NCI-H524 (cell line): Measurements from ENCODE around the gene PDZD7.
A peak's percentile ranks its signal among the peaks of the same experiment; 100 is the strongest.
"Not testable (repeated sequence)": the region's sequence is repeated elsewhere in the genome, so short reads cannot be mapped to it uniquely, and the experiment has no call there.

Source experiments
- DNase-seq, 2 experiments: peaks; one replicate each; lab custom pipeline; 2025; lab: John Stamatoyannopoulos, UW

The PDZD7 gene

GRCh38 chr10:100982916-100983830 lies 47.8 kb downstream of the PDZD7 start:
- peak in 1 of 2 experiments; percentile 48 for DNase-seq

- no peak for DNase-seq
Measured at GRCh38 chr10:100981178-100981772, 49.7 kb downstream of the PDZD7 start.

GRCh38 chr10:100980711-100981110 lies 50.2 kb downstream of the PDZD7 start:
- DNase-seq, result no peak

GRCh38 chr10:100980311-100980710 lies 50.6 kb downstream of the PDZD7 start:
- no peak for DNase-seq

- no peak for DNase-seq
Measured at GRCh38 chr10:100979791-100980272, 51.1 kb downstream of the PDZD7 start.

GRCh38 chr10:100978901-100979195 lies 52.1 kb downstream of the PDZD7 start:
- no peak for DNase-seq

GRCh38 chr10:100978121-100978900 lies 52.6 kb downstream of the PDZD7 start:
- no peak for DNase-seq

GRCh38 chr10:100977436-100977835 lies 53.5 kb downstream of the PDZD7 start:
- no peak for DNase-seq

GRCh38 chr10:100976906-100977305 lies 54.0 kb downstream of the PDZD7 start:
- DNase-seq, result no peak

- not testable (repeated sequence) for DNase-seq
Measured at GRCh38 chr10:100975397-100975796, 55.5 kb downstream of the PDZD7 start.

GRCh38 chr10:100972904-100973535 lies 57.9 kb downstream of the PDZD7 start:
- DNase-seq, result no peak

- DNase-seq, result no peak
Measured at GRCh38 chr10:100972115-100972903, 58.6 kb downstream of the PDZD7 start.

GRCh38 chr10:100970914-100971811 lies 59.8 kb downstream of the PDZD7 start:
- DNase-seq, result no peak

- DNase-seq, result no peak
Measured at GRCh38 chr10:100970076-100970913, 60.6 kb downstream of the PDZD7 start.

GRCh38 chr10:100969187-100970075 lies 61.5 kb downstream of the PDZD7 start, which contains the start of gene SEMA4G:
Gene SEMA4G, plus strand, starts transcription at chr10:100969504. Its CDS starts 3,409 bp downstream, at chr10:100972913.
- peak in 1 of 2 experiments; percentile 17 for DNase-seq

- DNase-seq, result no peak
Measured at GRCh38 chr10:100968863-100969186, 62.1 kb downstream of the PDZD7 start.

GRCh38 chr10:100968062-100968736 lies 62.7 kb downstream of the PDZD7 start:
- no peak for DNase-seq

GRCh38 chr10:100967332-100967731 lies 63.6 kb downstream of the PDZD7 start:
- no peak for DNase-seq
